ENCODE measurements around the gene GLRA3. TPM values are rescaled to one million over a fixed set of nuclear protein-coding genes. Genes with fewer than 3 reads are reported as not detected.

GLRA3 gene
- polyA plus RNA-seq, 1 donor (not counting 4 experiments of a cell fraction or from before 2014, with no cell fraction given), result not detected

DNA sequence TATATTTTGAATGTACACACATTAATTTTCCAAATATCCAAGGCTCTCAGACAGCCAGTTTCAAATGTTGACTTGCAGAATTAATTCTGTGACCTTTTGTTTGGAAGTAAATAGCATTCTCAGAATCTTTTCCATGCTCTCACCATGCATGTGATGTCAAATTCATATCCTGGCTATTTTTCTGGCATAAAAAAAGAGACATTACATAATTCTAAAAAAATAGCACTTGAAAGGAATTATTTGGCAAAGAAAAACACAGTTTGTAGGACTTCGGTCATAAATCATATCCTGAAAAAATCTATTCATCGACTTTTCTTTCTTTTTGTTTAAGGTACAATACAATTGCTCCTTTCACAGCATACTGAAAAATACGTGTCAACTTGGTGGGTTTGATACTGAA, 111.2 kb downstream of the GLRA3 start:
- no peaks in the 10 kb centered on the region for H3K27me3 ChIP-seq (ENCODE audit: control insufficient read depth, extremely low read depth, insufficient read depth, low read length)
- no peak overlapping the region for H2AFZ ChIP-seq (ENCODE audit: control insufficient read depth, low read length)
- H3K27ac ChIP-seq (ENCODE audit: control insufficient read depth, insufficient read depth, low read length), result no peak overlapping the region
- no peaks in the 10 kb centered on the region for H3K36me3 ChIP-seq (ENCODE audit: control insufficient read depth in 2 of 2, extremely low read depth in 1 of 2, insufficient read depth in 2 of 2, low read length in 2 of 2)
- H3K9me1 ChIP-seq (ENCODE audit: control insufficient read depth, extremely low read depth, insufficient read depth, low read length), result no peaks in the 10 kb centered on the region
- H3K4me1 ChIP-seq (ENCODE audit: control insufficient read depth, extremely low read depth, insufficient read depth, low read length), result no peaks in the 10 kb centered on the region
- no peak overlapping the region for H3K4me3 ChIP-seq (ENCODE audit: control insufficient read depth in 2 of 3, extremely low read depth in 1 of 3, insufficient read depth in 2 of 3, low read depth in 1 of 3, low read length in 3 of 3)
- H3K79me2 ChIP-seq (ENCODE audit: control insufficient read depth, insufficient read depth, low read length), result no peaks in the 10 kb centered on the region
- dilution Hi-C loops (cut with MboI; ENCODE audit: extremely low pct_ligation_motif_present, low sequenced_read_pairs), result no loop called here
- no peak overlapping the region for H3K4me2 ChIP-seq (ENCODE audit: control insufficient read depth, extremely low read depth, insufficient read depth, low read depth, low read length)
- H3K9me3 ChIP-seq (ENCODE audit: control insufficient read depth, low read depth, low read length), result no peaks in the 10 kb centered on the region
- TF ChIP-seq EZH2 (IDR thresholded peaks at IDR 0.05; ENCODE audit: low read length), result no peak
- TF ChIP-seq, protein P1, sequence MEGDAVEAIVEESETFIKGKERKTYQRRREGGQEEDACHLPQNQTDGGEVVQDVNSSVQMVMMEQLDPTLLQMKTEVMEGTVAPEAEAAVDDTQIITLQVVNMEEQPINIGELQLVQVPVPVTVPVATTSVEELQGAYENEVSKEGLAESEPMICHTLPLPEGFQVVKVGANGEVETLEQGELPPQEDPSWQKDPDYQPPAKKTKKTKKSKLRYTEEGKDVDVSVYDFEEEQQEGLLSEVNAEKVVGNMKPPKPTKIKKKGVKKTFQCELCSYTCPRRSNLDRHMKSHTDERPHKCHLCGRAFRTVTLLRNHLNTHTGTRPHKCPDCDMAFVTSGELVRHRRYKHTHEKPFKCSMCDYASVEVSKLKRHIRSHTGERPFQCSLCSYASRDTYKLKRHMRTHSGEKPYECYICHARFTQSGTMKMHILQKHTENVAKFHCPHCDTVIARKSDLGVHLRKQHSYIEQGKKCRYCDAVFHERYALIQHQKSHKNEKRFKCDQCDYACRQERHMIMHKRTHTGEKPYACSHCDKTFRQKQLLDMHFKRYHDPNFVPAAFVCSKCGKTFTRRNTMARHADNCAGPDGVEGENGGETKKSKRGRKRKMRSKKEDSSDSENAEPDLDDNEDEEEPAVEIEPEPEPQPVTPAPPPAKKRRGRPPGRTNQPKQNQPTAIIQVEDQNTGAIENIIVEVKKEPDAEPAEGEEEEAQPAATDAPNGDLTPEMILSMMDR (optimal IDR thresholded peaks at IDR 0.05 in 1 of 3, IDR thresholded peaks at IDR 0.05 in 1 of 3, conservative IDR thresholded peaks at IDR 0.05 in 1 of 3; ENCODE audit: extremely low read depth in 1 of 3, insufficient read depth in 2 of 3, low read length in 3 of 3), result no peak
- H4K20me1 ChIP-seq (ENCODE audit: control insufficient read depth, extremely low read depth, insufficient read depth, low read length), result no peaks in the 10 kb centered on the region
- DNase-seq (ENCODE audit: low read depth, low spot score), result no peak
- FAIRE-seq, result no peak
- H3K9ac ChIP-seq (ENCODE audit: control insufficient read depth, extremely low read depth, insufficient read depth, low read length), result no peak overlapping the region

DNA sequence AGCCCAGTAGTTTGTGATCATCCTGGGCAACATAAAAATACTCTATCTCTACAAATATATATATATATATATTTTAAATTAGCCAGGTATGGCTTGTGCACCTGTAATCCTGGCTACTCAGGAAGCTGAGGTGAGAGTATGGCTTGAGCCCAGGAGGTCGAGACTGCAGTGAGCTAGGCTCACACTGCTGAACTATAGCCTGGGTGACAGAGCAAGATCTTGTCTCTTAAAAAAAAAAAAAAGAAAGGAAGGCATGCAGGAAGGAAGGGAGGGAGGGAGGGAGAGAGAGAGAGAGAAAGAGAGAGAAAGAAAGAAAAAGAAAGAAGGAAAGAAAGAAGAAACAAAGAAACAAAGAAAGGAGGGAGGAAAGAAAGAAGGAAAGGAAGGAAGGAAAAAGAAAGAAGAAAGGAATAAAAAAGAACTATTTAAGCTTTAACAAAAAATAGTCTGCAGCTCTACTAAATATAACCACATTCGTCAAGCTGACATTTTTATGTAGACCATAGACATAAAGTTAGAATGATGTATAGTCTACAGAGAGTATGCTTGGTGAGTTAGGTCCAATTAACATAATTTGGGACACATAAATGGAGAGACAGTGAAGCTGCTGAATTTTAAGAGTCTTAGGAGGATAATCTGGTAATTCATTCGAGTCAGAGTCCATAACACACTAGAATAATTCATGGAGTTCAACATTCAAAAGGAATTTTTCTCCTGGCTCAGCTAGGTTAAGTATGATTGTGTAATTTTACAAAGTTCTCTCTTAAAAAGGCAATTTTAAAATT, 111.9 kb downstream of the GLRA3 start:
- H3K9me3 ChIP-seq (ENCODE audit: control insufficient read depth, low read depth, low read length), result no peaks in the 10 kb centered on the region
- no peaks in the 10 kb centered on the region for H3K36me3 ChIP-seq (ENCODE audit: control insufficient read depth in 2 of 2, extremely low read depth in 1 of 2, insufficient read depth in 2 of 2, low read length in 2 of 2)
- FAIRE-seq (no peak), DNase-seq (ENCODE audit: low read depth, low spot score) (no peak)
- no peaks in the 10 kb centered on the region for H3K9me1 ChIP-seq (ENCODE audit: control insufficient read depth, extremely low read depth, insufficient read depth, low read length)
- no peaks in the 10 kb centered on the region for H3K27me3 ChIP-seq (ENCODE audit: control insufficient read depth, extremely low read depth, insufficient read depth, low read length)
- no peak overlapping the region for H3K27ac ChIP-seq (ENCODE audit: control insufficient read depth, insufficient read depth, low read length)
- TF ChIP-seq, protein P1 (optimal IDR thresholded peaks at IDR 0.05 in 1 of 3, IDR thresholded peaks at IDR 0.05 in 1 of 3, conservative IDR thresholded peaks at IDR 0.05 in 1 of 3; ENCODE audit: extremely low read depth in 1 of 3, insufficient read depth in 2 of 3, low read length in 3 of 3), result no peak
- no peak for TF ChIP-seq EZH2 (IDR thresholded peaks at IDR 0.05; ENCODE audit: low read length)
- dilution Hi-C loops (cut with MboI; ENCODE audit: extremely low pct_ligation_motif_present, low sequenced_read_pairs), result no loop called here
- no peaks in the 10 kb centered on the region for H3K79me2 ChIP-seq (ENCODE audit: control insufficient read depth, insufficient read depth, low read length)
- H2AFZ ChIP-seq (ENCODE audit: control insufficient read depth, low read length), result no peak overlapping the region
- H3K4me1 ChIP-seq (ENCODE audit: control insufficient read depth, extremely low read depth, insufficient read depth, low read length), result no peaks in the 10 kb centered on the region
- no peak overlapping the region for H3K4me2 ChIP-seq (ENCODE audit: control insufficient read depth, extremely low read depth, insufficient read depth, low read depth, low read length)
- no peaks in the 10 kb centered on the region for H4K20me1 ChIP-seq (ENCODE audit: control insufficient read depth, extremely low read depth, insufficient read depth, low read length)
- no peak overlapping the region for H3K4me3 ChIP-seq (ENCODE audit: control insufficient read depth in 2 of 3, extremely low read depth in 1 of 3, insufficient read depth in 2 of 3, low read depth in 1 of 3, low read length in 3 of 3)
- no peak overlapping the region for H3K9ac ChIP-seq (ENCODE audit: control insufficient read depth, extremely low read depth, insufficient read depth, low read length)
